Retina (tissue), 1 donor: ENCODE measurements around the gene SERTM1.

Source experiments
- DNase-seq: peaks from one replicate; pipeline ENCODE4 v3.0.0-alpha.2; 2016

Gene SERTM1

DNA sequence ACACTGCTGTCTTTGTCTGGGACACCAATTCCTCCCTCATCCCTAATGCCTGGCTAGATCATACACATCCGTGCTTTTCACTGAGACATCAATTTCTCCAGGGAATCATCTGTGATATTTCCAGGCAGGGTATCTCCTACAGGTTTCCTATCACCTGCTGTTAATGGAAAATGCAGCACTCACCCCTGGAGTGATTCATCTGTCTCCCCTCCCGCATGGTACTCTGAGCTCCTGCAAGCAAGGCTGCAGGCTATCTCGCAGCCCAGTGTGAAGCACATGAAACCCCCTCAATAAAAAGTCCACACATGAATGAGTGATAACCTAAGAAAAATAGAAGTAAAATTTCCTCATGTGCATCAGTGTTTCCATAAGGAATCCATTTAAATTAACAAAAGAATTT lies 38.5 kb downstream of the SERTM1 start:
- DNase-seq, result no peak

DNA sequence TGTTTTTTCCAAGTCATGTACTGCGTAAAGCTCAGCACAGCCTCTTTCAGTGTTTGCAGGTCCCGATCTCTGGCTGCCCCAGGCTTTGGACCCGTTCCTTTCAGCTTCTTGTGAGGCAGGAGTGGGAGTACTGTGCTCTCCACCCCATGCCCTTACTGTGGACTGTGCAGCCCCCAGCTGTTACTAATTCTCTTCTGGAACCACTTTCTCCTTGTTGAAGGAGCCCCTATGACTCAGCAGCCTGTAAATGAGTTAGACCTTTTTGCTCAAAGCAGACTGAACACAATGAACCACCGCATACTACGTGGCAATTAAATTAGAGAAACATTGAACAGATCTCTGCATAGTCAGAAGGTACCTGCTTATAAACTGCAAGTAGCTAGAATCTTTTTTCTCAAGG lies 39.0 kb downstream of the SERTM1 start:
- no peak for DNase-seq

GRCh38 chr13:36713887-36714286 lies 40.1 kb downstream of the SERTM1 start:
- DNase-seq, result no peak

DNA sequence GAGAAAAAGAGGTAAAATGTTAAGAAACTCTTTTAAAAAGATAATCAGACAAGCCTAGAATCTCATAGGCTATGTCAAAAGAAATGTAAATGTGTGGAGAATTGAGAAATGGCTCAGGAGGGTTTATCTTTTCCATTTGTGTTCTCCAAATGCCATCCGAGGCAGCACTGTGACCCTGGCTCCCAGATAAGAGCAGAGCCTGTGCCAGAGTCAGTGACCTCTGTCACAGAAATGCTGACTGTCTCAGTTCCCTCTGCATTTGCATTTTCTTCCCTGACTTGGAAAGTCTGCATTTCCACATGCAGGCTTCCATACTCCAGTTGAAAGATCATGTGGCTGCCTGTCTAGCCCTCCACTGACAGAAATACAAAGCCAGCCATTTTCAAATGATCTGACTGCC lies 42.0 kb downstream of the SERTM1 start:
- no peak for DNase-seq

GRCh38 chr13:36717017-36717416 lies 43.2 kb downstream of the SERTM1 start:
- DNase-seq, result no peak

DNA sequence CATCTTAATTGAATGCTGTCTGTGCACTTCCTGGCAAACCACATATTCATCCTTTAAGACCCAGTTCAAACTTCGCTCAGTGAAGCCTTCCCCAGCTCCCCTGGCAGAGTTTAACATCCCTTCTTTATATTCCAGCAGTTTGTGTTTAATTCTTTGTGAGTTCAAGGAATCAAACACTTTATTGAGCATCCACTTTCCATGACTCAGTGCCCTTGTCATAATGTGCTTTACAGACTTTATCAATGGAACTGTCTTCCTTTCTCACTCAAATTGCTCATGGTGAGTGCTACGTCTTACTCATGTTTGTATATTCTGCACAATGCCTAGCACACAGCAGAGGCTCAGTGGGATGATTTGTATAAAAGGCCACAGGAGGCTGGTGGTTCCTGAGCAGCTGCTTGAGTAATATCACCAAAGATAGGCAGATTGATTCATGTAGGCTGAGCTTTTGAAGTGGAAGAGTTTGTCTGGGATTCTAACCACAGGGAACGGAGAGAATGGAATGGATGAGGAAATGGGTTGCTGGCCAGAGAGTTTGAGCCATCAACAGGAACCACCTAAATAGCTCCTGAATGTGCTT lies 44.2 kb downstream of the SERTM1 start:
- DNase-seq, result no peak

DNA sequence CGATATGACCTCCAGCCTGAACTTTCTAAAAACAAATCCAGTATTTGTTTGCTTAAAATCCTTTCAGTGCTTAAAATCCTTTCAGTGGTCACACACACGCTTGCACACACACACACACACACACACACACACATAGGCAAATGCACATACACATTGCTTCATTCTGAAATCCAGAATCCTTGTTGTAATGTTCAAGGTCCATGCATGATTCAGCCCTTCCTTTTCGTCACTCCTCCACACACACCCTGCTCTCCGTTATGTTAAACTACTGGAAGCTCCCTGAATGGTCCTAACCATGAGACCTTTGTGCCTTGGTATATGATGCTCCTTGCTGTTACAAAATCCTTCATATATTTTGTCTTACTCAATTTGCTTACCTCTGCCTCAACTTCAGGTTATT lies 44.9 kb downstream of the SERTM1 start:
- DNase-seq, result no peak

- no peak for DNase-seq
Observed at GRCh38 chr13:36724141-36724540, 50.3 kb downstream of the SERTM1 start.

DNA sequence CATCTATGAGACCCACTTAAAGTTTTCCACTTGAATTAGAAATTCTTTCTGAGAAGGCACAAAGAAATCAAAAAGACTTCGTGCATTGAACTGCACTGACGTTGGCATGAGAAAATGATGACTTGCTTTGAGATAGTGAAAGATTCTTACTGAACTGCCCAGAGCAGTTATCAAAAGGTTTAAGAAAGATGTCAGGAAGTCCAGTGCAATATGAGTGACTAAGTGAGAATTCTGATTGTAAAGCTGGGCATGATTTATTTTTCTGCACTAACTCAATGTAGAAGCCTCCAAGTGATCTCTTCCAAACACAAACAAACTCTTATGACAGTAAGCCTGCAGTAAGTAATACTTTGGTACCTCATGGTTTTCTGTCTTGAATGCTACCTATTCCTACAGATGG lies 52.1 kb downstream of the SERTM1 start:
- DNase-seq, result no peak

DNA sequence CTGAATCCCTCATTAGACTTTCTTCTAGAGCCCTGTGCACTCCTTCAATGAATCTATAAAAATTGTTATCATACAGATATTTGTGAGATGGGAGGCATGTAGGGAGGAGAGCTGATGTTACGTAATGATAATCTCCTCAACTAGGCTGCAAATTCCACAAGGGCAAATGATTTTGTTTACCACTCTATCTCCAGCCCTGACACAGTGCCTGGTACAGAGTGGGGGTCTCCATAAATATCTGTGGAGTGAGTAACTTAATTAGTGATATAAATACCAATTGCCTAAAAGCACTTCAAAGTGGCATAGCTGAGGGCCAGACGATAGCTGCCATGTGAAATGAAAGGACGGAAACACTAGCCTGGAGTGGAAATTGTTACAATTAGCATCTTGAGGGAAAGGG lies 54.2 kb downstream of the SERTM1 start:
- DNase-seq, result no peak

DNA sequence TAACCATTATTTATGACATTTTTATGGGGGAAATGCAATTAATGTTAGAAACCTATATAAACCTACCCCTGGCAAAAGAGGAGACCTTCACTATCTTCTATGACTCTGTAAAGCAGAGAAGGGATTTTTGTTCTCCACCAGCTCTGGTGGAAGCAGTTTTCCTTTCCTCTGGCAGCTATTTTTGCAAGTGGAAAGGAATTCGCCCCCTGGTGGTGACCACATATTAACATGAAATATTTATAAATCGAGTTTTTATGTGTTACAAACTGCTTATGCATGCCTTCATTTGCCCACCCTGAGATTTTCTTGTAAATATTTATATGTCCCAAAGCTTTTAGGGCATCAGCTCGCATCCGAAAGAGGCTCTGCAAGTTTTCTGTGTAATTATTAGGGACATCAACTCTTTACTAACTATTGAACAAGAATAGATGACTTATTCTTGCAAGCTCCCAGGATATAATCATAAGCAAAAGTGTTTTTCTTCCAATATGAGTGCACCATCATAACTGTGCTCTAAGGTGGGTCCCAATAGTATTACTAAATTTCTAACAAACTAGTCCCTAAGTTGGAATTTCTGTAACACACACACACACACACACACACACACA lies 62.4 kb downstream of the SERTM1 start:
- peak; percentile 46 for DNase-seq

GRCh38 chr13:36737524-36738083 lies 63.8 kb downstream of the SERTM1 start:
- DNase-seq, result no peak

DNA sequence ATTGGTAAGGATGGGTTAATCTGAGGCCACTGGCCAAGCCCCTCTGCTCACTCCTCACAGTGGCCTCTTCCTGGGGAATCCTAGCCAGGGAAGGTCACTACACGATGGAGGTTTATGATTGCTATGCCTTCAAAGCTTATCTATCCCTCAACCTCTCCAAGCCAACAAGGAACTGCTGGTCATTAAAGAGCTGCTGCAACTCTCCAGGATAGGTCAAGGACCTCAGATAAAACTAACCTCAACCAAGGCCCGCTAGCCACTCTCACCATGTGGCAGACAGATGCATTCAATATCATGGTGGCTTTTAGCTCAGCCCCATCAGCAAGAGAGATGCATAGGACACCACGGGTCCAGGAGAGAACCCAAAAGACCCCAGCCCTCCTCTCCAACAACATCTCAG lies 71.6 kb downstream of the SERTM1 start:
- DNase-seq, result no peak

- no peak for DNase-seq
Observed at GRCh38 chr13:36746051-36746450, 72.2 kb downstream of the SERTM1 start.
